Stimulated activated CD4-positive, alpha-beta T cell treated with anti-CD3 and anti-CD28 coated beads, TNF-alpha, amount 100 ng/mL, for 4 hours (primary cell): ENCODE results near the gene PRR30.
A peak's percentile ranks its signal among the peaks of the same experiment; 100 is the strongest.

Experiments
- DNase-seq, 3 experiments: peaks; one replicate each; pipeline ENCODE4 v3.0.0-alpha.2; 2020; ENCODE audit warnings: low read depth in 3 of 3

The PRR30 gene

GRCh38 chr2:27154488-27154887 lies 15.3 kb upstream of the PRR30 start:
- DNase-seq = no peak

DNA sequence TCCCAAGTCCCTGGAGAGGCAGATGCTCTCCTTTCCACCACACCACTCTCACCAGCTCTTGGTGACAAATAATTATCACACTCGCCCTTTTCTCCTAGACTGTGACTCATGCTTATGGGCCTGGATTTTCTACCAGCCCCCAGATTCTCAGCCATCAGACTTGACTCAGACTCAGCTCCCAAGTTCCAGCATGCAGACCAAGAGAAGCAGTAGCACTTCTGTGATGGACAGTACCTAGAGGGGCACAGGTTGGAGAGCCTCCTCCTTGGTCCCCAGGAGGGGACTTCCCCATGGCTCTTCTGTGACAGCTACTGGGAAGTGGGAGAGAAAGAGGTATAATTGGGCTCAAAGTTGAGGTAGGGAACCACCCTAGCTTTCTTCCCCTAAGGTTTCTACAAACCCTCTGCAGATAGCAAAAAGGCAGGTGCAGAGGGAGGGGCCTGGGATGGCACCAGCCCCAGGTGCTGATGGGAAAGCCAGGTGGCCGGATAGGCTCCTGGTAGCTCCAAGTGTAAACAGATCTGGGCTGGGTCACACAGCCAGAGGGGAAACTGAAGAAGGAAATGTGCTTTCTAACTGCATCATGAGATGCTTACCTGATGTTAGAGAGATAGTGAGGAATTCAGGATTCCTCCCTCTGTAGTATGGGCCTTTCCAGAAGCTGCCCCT lies 13.7 kb upstream of the PRR30 start:
- no peak for DNase-seq

DNA sequence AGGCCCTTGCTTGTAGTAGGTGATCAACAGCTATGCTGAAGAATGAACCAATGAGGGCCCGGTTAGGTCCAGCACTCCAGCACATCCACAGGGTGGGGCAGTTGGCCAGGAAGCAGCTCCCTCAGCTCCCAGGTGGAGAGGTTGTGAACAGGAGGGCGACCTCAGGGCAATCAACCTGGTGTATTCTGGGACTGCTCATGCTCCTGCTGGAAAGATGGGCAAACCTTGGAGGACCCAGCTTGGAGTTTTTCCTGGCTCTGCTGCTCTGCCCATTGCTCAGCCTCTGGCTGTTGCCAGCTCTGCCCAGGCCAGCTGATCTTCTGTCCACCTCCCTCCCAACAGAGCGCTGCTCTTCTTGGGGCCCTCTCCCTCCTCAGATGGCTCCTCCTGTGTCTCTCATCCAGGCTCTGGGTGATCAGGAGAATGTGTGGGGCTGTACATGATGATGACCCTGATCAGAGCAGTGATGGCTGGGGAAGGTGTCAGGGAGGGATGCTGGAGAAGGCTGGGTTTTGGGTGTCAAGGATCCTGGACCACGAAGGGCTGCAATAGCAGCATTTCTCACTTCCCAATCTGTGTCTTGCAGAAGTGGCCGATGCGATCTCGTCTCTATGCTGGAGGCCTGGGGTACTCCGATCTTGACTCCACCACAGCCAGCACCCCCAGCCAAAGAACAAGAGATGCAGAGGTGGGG lies 13.0 kb upstream of the PRR30 start:
- DNase-seq = no peak

DNA sequence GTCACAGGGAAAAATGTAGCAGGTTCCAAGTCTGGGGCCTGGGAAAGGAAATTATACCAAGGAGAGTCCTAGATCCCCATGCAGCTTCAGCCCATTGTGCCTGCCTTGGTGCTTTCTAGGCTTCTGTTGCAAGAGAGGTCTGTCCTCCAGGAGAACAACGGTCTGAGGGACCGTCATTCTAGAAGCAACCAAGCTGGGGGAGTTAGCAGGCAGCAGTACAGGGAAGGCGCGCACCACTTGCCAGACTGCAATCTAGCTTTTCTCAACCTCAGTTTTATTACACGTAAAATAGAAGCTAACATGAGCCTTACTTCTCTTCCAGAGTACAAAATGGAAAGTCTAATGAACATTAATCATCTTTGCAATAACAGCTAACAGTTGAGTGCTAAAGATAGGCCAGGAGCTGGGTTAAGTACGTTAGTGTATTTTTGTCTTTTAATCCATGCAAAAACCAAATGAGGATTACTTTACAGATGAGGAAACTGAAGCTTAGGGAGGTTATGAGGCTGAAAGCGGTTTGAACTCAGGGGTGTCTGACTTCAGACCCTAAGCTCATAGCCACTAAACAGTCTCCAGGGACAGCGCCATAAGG lies 11.5 kb upstream of the PRR30 start:
- DNase-seq = no peak

- DNase-seq = no peak
These were observed 10.6 kb upstream of the PRR30 start for GRCh38 chr2:27149570-27150405.

GRCh38 chr2:27148801-27149439 lies 9.7 kb upstream of the PRR30 start, which contains the start of gene TCF23:
Gene TCF23 (plus strand): TSS chr2:27149004. CDS start chr2:27149134, 130 bp downstream.
- no peak for DNase-seq

DNA sequence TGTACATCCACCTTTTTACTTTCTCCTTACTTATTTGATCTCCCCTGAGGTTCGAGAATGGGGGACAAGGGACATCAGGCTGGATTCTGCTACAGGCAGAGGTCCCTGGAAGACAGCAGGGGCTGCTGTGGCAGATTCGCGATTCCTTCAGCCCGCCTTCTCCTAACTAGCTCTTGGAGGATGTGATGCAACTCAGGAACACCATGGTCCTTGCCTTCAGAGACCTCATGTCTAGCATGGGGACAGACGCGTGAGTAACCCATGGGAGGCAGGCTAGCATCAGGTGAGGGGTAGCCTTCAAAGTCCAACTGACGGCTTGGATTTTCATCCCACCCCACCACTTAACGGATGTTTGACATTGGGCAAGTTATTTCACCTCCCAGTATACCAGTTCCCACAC lies 8.7 kb upstream of the PRR30 start:
- DNase-seq = no peak

- DNase-seq = no peak
These were observed 6.5 kb upstream of the PRR30 start for GRCh38 chr2:27145682-27146081.

DNA sequence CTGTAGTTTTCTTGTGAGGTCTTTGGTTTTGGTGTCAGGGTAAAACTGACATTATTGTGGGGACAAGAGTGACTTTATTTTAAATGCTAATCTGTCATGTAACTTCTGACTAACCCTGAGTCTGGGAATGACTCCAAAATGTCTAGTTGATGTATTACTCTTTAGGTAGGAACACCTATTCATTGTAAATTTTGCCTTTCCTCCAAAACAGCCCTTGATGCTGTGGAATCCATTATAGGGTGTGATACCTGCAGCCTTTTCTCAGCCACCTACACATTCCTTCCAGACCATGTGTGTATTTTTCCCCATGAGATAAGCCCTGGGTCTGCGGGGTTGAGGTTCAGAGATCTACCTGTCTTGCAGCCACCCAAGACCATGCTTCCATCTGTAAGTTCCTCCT lies 4.1 kb upstream of the PRR30 start:
- no peak for DNase-seq

DNA sequence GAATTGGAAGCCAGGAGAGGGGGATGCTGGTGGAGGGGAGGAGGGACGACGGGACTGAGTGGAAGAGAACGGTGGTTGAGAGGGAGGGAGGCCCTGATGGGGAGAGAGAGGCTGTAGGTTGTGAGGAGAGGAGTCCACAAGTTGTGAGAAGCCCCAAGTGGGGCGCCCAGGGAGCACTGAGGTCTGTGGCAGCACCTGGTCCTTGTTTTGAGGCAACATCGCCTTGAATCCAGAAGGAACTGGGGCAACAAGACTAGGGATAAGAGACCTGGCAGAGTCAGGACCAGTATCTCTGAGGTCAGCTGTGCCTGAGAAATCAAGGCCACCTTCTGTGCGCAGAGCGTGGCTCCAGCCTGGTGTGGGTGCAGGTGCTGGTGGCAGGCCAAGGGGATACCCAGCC lies 1.1 kb downstream of the PRR30 start:
- DNase-seq = no peak

DNA sequence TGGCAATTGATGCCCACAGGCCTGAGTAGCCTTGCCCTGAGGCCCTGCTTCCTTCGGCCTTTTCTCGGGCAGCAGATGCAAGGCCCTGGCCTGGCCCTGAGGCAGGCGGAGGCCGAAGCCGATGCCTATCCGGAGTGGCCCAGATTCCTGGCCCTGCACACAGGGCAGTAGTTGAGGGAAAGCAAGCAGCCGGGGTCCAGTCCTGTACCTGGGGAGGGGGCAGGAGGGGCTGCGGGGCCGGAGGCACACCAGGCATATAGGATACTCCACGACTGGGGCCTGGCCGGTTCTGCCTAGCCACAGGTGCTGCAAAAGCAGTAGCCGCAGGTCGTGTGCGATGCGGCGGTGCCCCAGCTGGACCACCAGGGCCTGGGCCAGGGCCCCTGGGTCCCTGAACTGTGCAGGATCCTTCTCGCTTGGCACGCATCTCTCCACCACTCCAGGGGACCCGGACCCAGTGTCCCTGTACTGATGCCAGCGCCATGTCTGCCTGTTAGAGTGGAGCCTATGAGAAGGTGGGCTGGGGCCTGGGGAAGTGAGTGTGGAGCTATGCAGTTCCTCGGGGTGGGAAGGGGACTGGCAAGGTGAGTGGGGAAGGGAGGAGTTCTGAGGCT lies 1.8 kb downstream of the PRR30 start:
- DNase-seq = no peak

- no peak for DNase-seq
These were observed 2.5 kb downstream of the PRR30 start for GRCh38 chr2:27136751-27137150.

GRCh38 chr2:27135478-27135955 lies 3.7 kb downstream of the PRR30 start:
- DNase-seq = no peak

DNA sequence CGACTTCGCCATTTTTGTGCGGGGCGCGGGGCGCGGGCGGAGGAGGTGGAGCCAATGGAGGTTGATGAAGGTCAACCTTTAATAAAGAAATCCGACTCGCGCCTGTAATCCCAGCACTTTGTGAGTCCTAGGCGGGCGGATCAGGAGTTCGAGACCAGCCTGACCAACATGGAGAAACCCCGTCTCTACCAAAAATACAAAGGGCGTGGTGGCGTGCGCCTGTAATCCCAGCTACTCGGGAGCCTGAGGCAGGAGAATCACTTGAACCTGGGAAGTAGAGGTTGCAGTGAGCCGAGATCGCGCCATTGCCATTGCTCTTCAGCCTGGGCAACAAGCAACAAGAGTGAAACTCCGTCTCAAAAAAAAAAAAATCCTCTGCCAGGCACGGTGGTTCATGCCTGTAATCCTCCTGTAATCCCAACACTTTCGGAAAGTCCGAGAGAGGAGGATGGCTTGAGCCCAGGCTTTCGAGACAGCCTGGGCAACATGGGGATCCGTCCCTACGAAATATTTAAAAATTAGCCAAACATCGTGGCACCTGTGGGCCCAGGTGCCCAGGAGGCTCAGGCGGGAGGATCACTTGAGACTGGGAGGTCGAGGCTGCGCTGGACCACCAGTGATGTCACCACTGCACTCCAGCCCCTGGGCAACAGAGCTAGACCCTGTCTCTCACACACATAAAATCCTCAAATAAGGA lies 4.3 kb downstream of the PRR30 start:
- no peak for DNase-seq

DNA sequence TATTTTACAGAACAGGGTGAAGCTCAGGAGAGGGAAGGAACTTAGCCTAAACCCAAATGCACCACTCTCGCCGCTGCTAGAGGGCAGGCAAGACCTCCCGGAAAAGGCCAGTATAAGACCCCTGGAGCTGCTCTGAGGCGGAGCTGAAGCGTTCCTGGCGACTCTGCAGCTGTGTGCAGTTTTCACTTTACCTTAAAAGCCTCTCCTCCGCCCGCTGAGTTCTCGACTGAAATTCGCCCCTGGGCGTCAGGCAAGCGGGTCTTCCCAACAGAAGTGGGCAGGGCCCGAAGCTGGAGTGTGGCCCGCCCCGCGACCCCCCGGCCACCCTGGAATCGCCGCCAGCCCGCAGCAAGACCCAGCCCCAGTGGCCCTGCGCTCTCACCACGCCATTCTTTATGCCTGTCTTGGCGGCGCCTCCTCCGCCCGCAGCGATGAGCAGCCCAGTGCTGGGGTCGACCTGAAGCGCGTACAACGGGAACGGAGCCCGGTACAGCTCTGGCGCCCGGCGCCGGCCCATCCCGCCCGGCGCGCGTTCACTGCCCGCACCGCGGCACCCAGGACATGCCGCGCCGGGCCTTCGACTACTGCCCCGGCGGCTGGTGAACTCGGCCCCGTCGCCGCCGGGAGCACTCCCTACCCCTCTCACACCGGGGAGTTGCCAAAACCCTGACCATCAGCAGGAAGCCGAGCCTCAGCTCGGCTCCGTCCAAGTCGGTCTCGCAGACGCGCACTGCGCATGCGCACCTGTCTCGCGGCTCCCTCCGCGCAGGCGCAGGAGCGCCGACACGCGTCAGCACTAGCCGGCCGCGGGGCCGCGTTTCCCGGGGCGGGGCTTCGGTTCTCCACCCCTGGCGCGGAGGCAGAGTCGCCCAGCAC lies 5.1 kb downstream of the PRR30 start, which contains the start of gene PREB:
Gene PREB, minus strand, starts transcription at position 732 of the 876 bp plus-strand sequence. Its CDS starts 215 bp downstream, at position 517.
- peak; percentile 97 to 98 (median 97) for DNase-seq

- no peak for DNase-seq
These were observed 5.9 kb downstream of the PRR30 start for GRCh38 chr2:27133195-27133875.

GRCh38 chr2:27131429-27131828 lies 7.8 kb downstream of the PRR30 start:
- DNase-seq = no peak

- DNase-seq = no peak
These were observed 8.8 kb downstream of the PRR30 start for GRCh38 chr2:27130396-27130795.
